Esophagus (tissue), 2 donors: ENCODE results near the gene LRRIQ1. TPM values are rescaled to one million over a fixed set of nuclear protein-coding genes. Genes with fewer than 3 reads are reported as not detected.
"Not testable (repeated sequence)": the region's sequence is repeated elsewhere in the genome, so short reads cannot be mapped to it uniquely, and the experiment has no call there.

Experiments used
- H3K27ac ChIP-seq, 2 donors: one replicate each; pipeline ENCODE4 v1.5.1; 2013; ENCODE audit warnings: low read depth in 2 of 2, mild to moderate bottlenecking in 2 of 2, inconsistent platforms in 1 of 2, low read length in 1 of 2, moderate library complexity in 1 of 2
- H3K27me3 ChIP-seq, 2 donors: one replicate each; pipeline ENCODE4 v1.6.1; 2013; ENCODE audit warnings: low read length in 2 of 2, control low read depth in 1 of 2, mild to moderate bottlenecking in 1 of 2; ENCODE audit not compliant: insufficient read depth in 2 of 2, control insufficient read depth in 1 of 2
- H3K36me3 ChIP-seq, 2 donors: one replicate each; pipeline ENCODE4 v1.6.1; 2013; ENCODE audit warnings: low read length in 1 of 2; ENCODE audit not compliant: control insufficient read depth in 2 of 2, insufficient read depth in 2 of 2
- H3K4me1 ChIP-seq, 2 donors: one replicate each; pipeline ENCODE4 v1.6.1; 2013; ENCODE audit warnings: low read length in 1 of 2; ENCODE audit not compliant: control insufficient read depth in 2 of 2, insufficient read depth in 2 of 2
- H3K4me3 ChIP-seq, 2 donors: one replicate each; pipeline ENCODE4 v1.5.1; 2013; ENCODE audit warnings: low read length in 2 of 2, mild to moderate bottlenecking in 2 of 2, low read depth in 1 of 2, moderate library complexity in 1 of 2
- H3K9me3 ChIP-seq, 2 donors: one replicate each; pipeline ENCODE4 v1.6.1; 2013; ENCODE audit warnings: mild to moderate bottlenecking in 2 of 2, low read depth in 1 of 2, low read length in 1 of 2, moderate library complexity in 1 of 2; ENCODE audit not compliant: control insufficient read depth in 2 of 2, insufficient read depth in 1 of 2
- WGBS, 2 donors: extraction: QIAGEN DNeasy Blood & Tissue Kit; methylation state at CpG; one replicate each; pipeline ENCODE4 v1.1.7; 2013; 5-methylcytosine and 5-hydroxymethylcytosine counted together
- polyA plus RNA-seq, 2 donors: library from polyadenylated mRNA; stranded (reverse); fragments of 200-250 nt; gene quantifications; one replicate each; pipeline ENCODE4 v1.2.3, GENCODE V29; 2013
- donor health status: healthy with polysubstance abuse.
- donor health status: Bipolar disorder and iron deficiency.

LRRIQ1 gene
- polyA plus RNA-seq, 2 donors: 0.05 to 0.16 TPM

- not testable (repeated sequence) for H3K9me3 ChIP-seq, H3K27ac ChIP-seq, H3K27me3 ChIP-seq, H3K4me3 ChIP-seq, H3K4me1 ChIP-seq, H3K36me3 ChIP-seq
- WGBS, 2 donors: 80 to 85% methylated on average over 2 of the region's 2 CpGs
Observed at GRCh38 chr12:85005047-85005446, 31.1 kb upstream of the LRRIQ1 start.

- Histone ChIP-seq H3K4me3 (no peak overlapping the region), H3K9me3 (peaks cover 0 to 2% of the 10 kb centered on the region in 2 donors), H3K4me1 (no peaks in the 10 kb centered on the region), H3K27me3 (no peaks in the 10 kb centered on the region), H3K27ac (no peak overlapping the region), H3K36me3 (no peaks in the 10 kb centered on the region)
- WGBS, 2 donors: 77 to 89% methylated on average over 1 of the region's 1 CpG
Observed at GRCh38 chr12:85005615-85006014, 30.5 kb upstream of the LRRIQ1 start.

- Histone ChIP-seq H3K4me3 (no peak overlapping the region), H3K27ac (no peak overlapping the region), H3K4me1 (no peaks in the 10 kb centered on the region), H3K9me3 (peaks cover 0 to 2% of the 10 kb centered on the region in 2 donors), H3K27me3 (no peaks in the 10 kb centered on the region), H3K36me3 (no peaks in the 10 kb centered on the region)
- WGBS, 2 donors: 76 to 78% methylated on average over 1 of the region's 1 CpG
Observed at GRCh38 chr12:85006206-85006605, 29.9 kb upstream of the LRRIQ1 start.

- Histone ChIP-seq H3K9me3 (peaks cover 0 to 2% of the 10 kb centered on the region in 2 donors), H3K4me1 (no peaks in the 10 kb centered on the region), H3K27me3 (no peaks in the 10 kb centered on the region), H3K27ac (no peak overlapping the region), H3K36me3 (no peaks in the 10 kb centered on the region), H3K4me3 (no peak overlapping the region)
- 27 to 34% methylated on average over 4 of the region's 4 CpGs for WGBS, 2 donors
Observed at GRCh38 chr12:85007836-85008235, 28.3 kb upstream of the LRRIQ1 start.

- no peak overlapping the region for H3K27ac ChIP-seq
- no peaks in the 10 kb centered on the region for H3K4me1 ChIP-seq
- H3K4me3 ChIP-seq: no peak overlapping the region
- no peaks in the 10 kb centered on the region for H3K36me3 ChIP-seq
- WGBS, 2 donors: 31 to 33% methylated on average over 1 of the region's 1 CpG
- no peaks in the 10 kb centered on the region for H3K9me3 ChIP-seq
- H3K27me3 ChIP-seq: no peaks in the 10 kb centered on the region
Observed at GRCh38 chr12:85016413-85016812, 19.7 kb upstream of the LRRIQ1 start.

- no peaks in the 10 kb centered on the region for H3K36me3 ChIP-seq
- H3K27me3 ChIP-seq: no peaks in the 10 kb centered on the region
- WGBS, 2 donors: 86 to 87% methylated on average over 3 of the region's 3 CpGs
- H3K9me3 ChIP-seq: no peaks in the 10 kb centered on the region
- no peak overlapping the region for H3K27ac ChIP-seq
- H3K4me3 ChIP-seq: no peak overlapping the region
- no peaks in the 10 kb centered on the region for H3K4me1 ChIP-seq
Observed at GRCh38 chr12:85017133-85017532, 19.0 kb upstream of the LRRIQ1 start.

GRCh38 chr12:85017618-85018017 lies 18.5 kb upstream of the LRRIQ1 start:
- no peaks in the 10 kb centered on the region for H3K36me3 ChIP-seq
- H3K27me3 ChIP-seq: no peaks in the 10 kb centered on the region
- H3K27ac ChIP-seq: no peak overlapping the region
- no peaks in the 10 kb centered on the region for H3K9me3 ChIP-seq
- H3K4me1 ChIP-seq: no peaks in the 10 kb centered on the region
- H3K4me3 ChIP-seq: no peak overlapping the region

GRCh38 chr12:85018098-85018497 lies 18.1 kb upstream of the LRRIQ1 start:
- no peaks in the 10 kb centered on the region for H3K27me3 ChIP-seq
- H3K27ac ChIP-seq: no peak overlapping the region
- no peaks in the 10 kb centered on the region for H3K4me1 ChIP-seq
- WGBS, 2 donors: 54 to 61% methylated on average over 2 of the region's 2 CpGs
- H3K4me3 ChIP-seq: no peak overlapping the region
- H3K36me3 ChIP-seq: no peaks in the 10 kb centered on the region
- H3K9me3 ChIP-seq: no peaks in the 10 kb centered on the region

- H3K4me3 ChIP-seq: no peak overlapping the region
- H3K27ac ChIP-seq: no peak overlapping the region
- H3K36me3 ChIP-seq: no peaks in the 10 kb centered on the region
- no peaks in the 10 kb centered on the region for H3K9me3 ChIP-seq
- H3K4me1 ChIP-seq: no peaks in the 10 kb centered on the region
- no peaks in the 10 kb centered on the region for H3K27me3 ChIP-seq
Observed at GRCh38 chr12:85029456-85029855, 6.7 kb upstream of the LRRIQ1 start.

GRCh38 chr12:85036733-85037132 lies 582 bp downstream of the LRRIQ1 start:
- no peaks in the 10 kb centered on the region for H3K4me1 ChIP-seq
- H3K27me3 ChIP-seq: no peaks in the 10 kb centered on the region
- no peaks in the 10 kb centered on the region for H3K9me3 ChIP-seq
- WGBS, 2 donors: 12 to 17% methylated on average over 3 of the region's 3 CpGs
- H3K4me3 ChIP-seq: peak overlapping the region in 1 of 2 donors; percentile 56
- H3K36me3 ChIP-seq: no peaks in the 10 kb centered on the region
- no peak overlapping the region for H3K27ac ChIP-seq
